Thymus (tissue), 11 donors: ENCODE measurements around the gene KRTAP10-6. TPM values are rescaled to one million over a fixed set of nuclear protein-coding genes. Genes with fewer than 3 reads are reported as not detected.
"Not testable (repeated sequence)": the region's sequence is repeated elsewhere in the genome, so short reads cannot be mapped to it uniquely, and the experiment has no call there.

Source experiments
- DNase-seq, 9 donors: peaks; one replicate each; pipeline ENCODE4 v3.0.0-alpha.2; 2013; ENCODE audit warnings: low spot score in 9 of 9, low read depth in 6 of 9, missing footprints in 1 of 9
- H3K27ac ChIP-seq, 2 donors: one replicate each; pipeline ENCODE4 v1.5.1; 2013; ENCODE audit warnings: control low read depth in 1 of 2, low read depth in 1 of 2, low read length in 1 of 2, mild to moderate bottlenecking in 1 of 2, moderate library complexity in 1 of 2
- H3K27me3 ChIP-seq, 2 donors: one replicate each; pipeline ENCODE4 v1.5.1; 2013; ENCODE audit warnings: low read length in 1 of 2; ENCODE audit not compliant: control insufficient read depth in 2 of 2, insufficient read depth in 1 of 2
- H3K36me3 ChIP-seq, 2 donors: one replicate each; pipeline ENCODE4 v1.5.1; 2013; ENCODE audit warnings: low read length in 1 of 2, mild to moderate bottlenecking in 1 of 2, moderate library complexity in 1 of 2; ENCODE audit not compliant: control insufficient read depth in 2 of 2, insufficient read depth in 2 of 2
- H3K4me1 ChIP-seq, 2 donors: one replicate each; pipeline ENCODE4 v1.5.1; 2013; ENCODE audit warnings: low read length in 2 of 2; ENCODE audit not compliant: control insufficient read depth in 2 of 2, insufficient read depth in 2 of 2
- H3K4me3 ChIP-seq, 2 donors: one replicate each; pipeline ENCODE4 v1.5.1; 2013; ENCODE audit warnings: low read length in 2 of 2, control low read depth in 1 of 2, mild to moderate bottlenecking in 1 of 2
- H3K9me3 ChIP-seq, 2 donors: one replicate each; pipeline ENCODE4 v1.5.1; 2013; ENCODE audit warnings: low read length in 1 of 2, mild to moderate bottlenecking in 1 of 2; ENCODE audit not compliant: control insufficient read depth in 2 of 2, insufficient read depth in 1 of 2
- WGBS: extraction: QIAGEN DNeasy Blood & Tissue Kit; methylation state at CpG from one replicate; pipeline ENCODE4 v1.1.7; 2013; 5-methylcytosine and 5-hydroxymethylcytosine counted together
- polyA plus RNA-seq: library from polyadenylated mRNA; stranded (reverse); fragments of 200-250 nt; gene quantifications from one replicate; pipeline ENCODE4 v1.2.3, GENCODE V29; 2013
- total RNA-seq: library from RNA; stranded (reverse); fragments of 120-200 nt; gene quantifications from one replicate; pipeline ENCODE4 v1.2.4, GENCODE V29; 2013
- donor health status: healthy.

Gene KRTAP10-6
- total and polyA plus RNA-seq, 2 donors = not detected

DNA sequence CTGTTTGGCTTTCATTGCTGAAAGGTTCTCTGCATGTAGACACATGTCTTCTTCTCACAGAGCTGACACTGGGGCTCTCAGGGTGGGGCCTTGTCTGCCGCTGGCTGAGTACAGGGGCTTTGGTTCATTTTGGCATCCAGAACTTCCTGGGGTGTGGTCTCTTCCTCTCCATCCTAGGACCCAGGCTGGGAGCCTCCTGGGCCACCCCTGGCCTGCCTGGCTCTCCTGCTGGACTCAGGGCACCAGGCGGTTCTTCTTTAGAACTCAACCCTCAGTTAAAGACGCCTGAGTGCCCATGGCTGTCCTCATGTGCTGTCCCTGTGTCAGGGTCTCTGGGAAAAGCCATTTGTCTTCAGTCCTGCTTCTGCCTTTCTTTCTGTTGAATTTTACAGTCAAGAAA, 6.4 kb downstream of the KRTAP10-6 start:
- peaks cover 1 to 8% of the 10 kb centered on the region in 2 donors for H3K9me3 ChIP-seq
- no peak overlapping the region for H3K27ac ChIP-seq
- no peaks in the 10 kb centered on the region for H3K4me1 ChIP-seq
- H3K4me3 ChIP-seq = no peak overlapping the region
- no peak for DNase-seq
- no peaks in the 10 kb centered on the region for H3K36me3 ChIP-seq
- H3K27me3 ChIP-seq = no peaks in the 10 kb centered on the region
- 84% methylated on average over 3 of the region's 3 CpGs for WGBS

GRCh38 chr21:44583800-44584147, 8.5 kb downstream of the KRTAP10-6 start:
- Histone ChIP-seq H3K27me3 (peaks cover 0 to 2% of the 10 kb centered on the region in 2 donors), H3K27ac (no peak overlapping the region), H3K4me3 (no peak overlapping the region), H3K36me3 (no peaks in the 10 kb centered on the region), H3K9me3 (peaks cover 3 to 24% of the 10 kb centered on the region in 2 donors), H3K4me1 (no peaks in the 10 kb centered on the region)
- 80% methylated on average over 6 of the region's 6 CpGs for WGBS
- DNase-seq = no peak

- Histone ChIP-seq H3K4me1 (no peaks in the 10 kb centered on the region), H3K27me3 (peaks cover 0 to 2% of the 10 kb centered on the region in 2 donors), H3K4me3 (no peak overlapping the region), H3K36me3 (no peaks in the 10 kb centered on the region), H3K9me3 (peaks cover 3 to 26% of the 10 kb centered on the region in 2 donors), H3K27ac (no peak overlapping the region)
- 55% methylated on average over 11 of the region's 11 CpGs for WGBS
- DNase-seq = no peak
Observed at GRCh38 chr21:44583089-44583799, 9.1 kb downstream of the KRTAP10-6 start.

DNA sequence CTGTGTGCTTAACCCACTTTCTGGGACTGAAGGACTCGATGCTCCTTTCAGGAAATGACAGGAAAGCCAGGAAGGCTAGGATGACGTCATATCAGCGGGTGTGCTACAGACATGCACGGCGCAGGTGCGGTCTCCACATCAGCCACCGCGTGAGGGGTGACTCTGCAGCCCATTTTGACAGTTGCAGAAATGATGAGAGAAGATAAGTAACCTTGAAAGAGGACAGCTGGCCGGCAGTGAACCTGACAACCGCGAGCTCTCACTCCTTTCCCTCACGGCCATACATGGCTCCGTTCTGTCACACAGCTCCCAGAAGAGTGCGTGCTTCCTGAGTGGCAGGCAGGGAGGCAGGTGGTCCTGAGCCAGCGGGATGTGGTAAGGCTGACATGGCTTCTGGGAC, 10.2 kb downstream of the KRTAP10-6 start:
- no peak overlapping the region for H3K4me3 ChIP-seq
- no peaks in the 10 kb centered on the region for H3K4me1 ChIP-seq
- peaks cover 3 to 26% of the 10 kb centered on the region in 2 donors for H3K9me3 ChIP-seq
- 83% methylated on average over 15 of the region's 15 CpGs for WGBS
- no peak for DNase-seq
- no peak overlapping the region for H3K27ac ChIP-seq
- peaks cover 0 to 2% of the 10 kb centered on the region in 2 donors for H3K27me3 ChIP-seq
- H3K36me3 ChIP-seq = no peaks in the 10 kb centered on the region

DNA sequence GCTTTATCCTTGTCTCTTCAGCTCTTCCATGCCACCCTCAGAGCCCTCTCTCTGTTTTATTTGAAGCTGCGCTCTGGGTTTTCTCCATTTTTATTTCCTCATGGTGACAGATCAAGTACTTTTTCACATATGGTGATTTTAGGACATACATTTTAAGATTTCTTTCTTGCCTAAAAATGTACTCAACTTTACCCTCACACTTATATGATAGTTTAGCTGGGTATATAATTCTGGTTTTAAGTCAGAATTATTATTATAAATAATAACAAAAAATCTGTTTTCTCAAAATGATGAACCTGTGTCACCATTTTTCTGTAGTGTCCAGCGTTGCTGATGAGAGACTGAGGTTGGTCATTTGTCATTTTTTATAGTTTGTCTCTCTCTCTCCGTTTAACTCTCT, 11.1 kb downstream of the KRTAP10-6 start:
- Histone ChIP-seq H3K9me3 (peaks cover 4 to 26% of the 10 kb centered on the region in 2 donors), H3K4me1 (no peaks in the 10 kb centered on the region), H3K4me3 (no peak overlapping the region), H3K36me3 (no peaks in the 10 kb centered on the region), H3K27ac (no peak overlapping the region), H3K27me3 (peaks cover 0 to 2% of the 10 kb centered on the region in 2 donors)
- 88% methylated on average over 3 of the region's 3 CpGs for WGBS
- no peak for DNase-seq

GRCh38 chr21:44580231-44580821, 12.0 kb downstream of the KRTAP10-6 start, which contains the start of gene KRTAP10-5:
KRTAP10-5 (minus strand) TSS chr21:44580604; CDS start chr21:44580578, 26 bp downstream.
- H3K27me3 ChIP-seq, H3K4me3 ChIP-seq, H3K4me1 ChIP-seq, DNase-seq, H3K36me3 ChIP-seq, H3K27ac ChIP-seq: not testable (repeated sequence)
- WGBS = 58% methylated on average over 19 of the region's 19 CpGs
- peaks cover 4 to 26% of the 10 kb centered on the region in 2 donors for H3K9me3 ChIP-seq

GRCh38 chr21:44579833-44580144, 12.5 kb downstream of the KRTAP10-6 start:
- no peak for DNase-seq
- no peaks in the 10 kb centered on the region for H3K36me3 ChIP-seq
- no peaks in the 10 kb centered on the region for H3K4me1 ChIP-seq
- no peak overlapping the region for H3K4me3 ChIP-seq
- peaks cover 4 to 26% of the 10 kb centered on the region in 2 donors for H3K9me3 ChIP-seq
- H3K27ac ChIP-seq = no peak overlapping the region
- 80% methylated on average over 7 of the region's 7 CpGs for WGBS
- H3K27me3 ChIP-seq = peaks cover 0 to 6% of the 10 kb centered on the region in 2 donors

GRCh38 chr21:44579056-44579832, 13.1 kb downstream of the KRTAP10-6 start:
- peaks cover 0 to 7% of the 10 kb centered on the region in 2 donors for H3K27me3 ChIP-seq
- H3K4me1 ChIP-seq = no peaks in the 10 kb centered on the region
- WGBS = 84% methylated on average over 22 of the region's 22 CpGs
- H3K9me3 ChIP-seq = peaks cover 4 to 26% of the 10 kb centered on the region in 2 donors
- H3K27ac ChIP-seq = no peak overlapping the region
- no peaks in the 10 kb centered on the region for H3K36me3 ChIP-seq
- no peak overlapping the region for H3K4me3 ChIP-seq
- no peak for DNase-seq
